ENCODE results near the gene SLC39A2. TPM values are rescaled to one million over a fixed set of nuclear protein-coding genes. Genes with fewer than 3 reads are reported as not detected.

Gene SLC39A2
- polyA plus RNA-seq, 1 donor: 0.06 TPM

DNA sequence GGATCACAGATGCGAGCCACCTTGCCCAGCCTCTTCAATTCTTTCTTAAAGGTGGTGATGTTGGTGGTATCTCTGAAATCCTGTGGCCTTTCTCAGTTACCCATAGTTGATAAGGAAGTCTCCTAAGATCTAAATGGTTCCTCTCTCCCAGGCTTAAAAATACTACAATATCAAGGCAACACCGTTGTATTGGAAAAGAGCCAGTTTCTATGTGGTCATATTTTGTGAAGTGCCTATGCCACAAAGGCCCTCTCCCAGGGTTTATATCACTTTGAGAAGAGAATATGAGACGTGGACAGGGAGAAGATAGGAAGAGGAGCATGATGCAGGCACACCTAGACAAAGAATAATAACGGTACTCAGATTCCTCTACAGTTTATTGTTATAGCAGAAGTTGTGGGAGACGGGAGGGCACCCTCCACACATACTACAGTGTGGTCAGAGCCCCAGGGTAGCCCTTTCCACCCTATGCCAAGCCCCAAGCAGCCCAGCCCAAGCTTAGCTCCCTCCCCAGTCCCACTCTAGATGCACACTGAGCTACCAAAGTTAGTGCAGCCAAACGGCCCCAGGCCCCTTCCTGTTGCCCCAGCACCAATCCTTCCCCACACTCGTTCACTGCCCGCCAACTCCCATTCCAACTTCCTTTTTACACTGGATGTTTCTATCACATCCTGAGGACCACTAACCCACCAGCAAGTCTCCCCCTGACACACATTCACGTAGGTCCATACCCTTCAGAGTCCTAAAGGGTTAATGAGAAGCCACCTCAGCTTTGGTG lies 17.5 kb downstream of the SLC39A2 start:
- no peaks in the 10 kb centered on the region for H3K9me3 ChIP-seq (ENCODE audit: control insufficient read depth, low read depth, low read length)
- DNase-seq: no peak
- H3K4me1 ChIP-seq (ENCODE audit: control insufficient read depth, insufficient read depth, low read length): peaks cover 3% of the 10 kb centered on the region
- H3K27me3 ChIP-seq (ENCODE audit: control insufficient read depth, insufficient read depth, low read length): no peaks in the 10 kb centered on the region
- H3K36me3 ChIP-seq (ENCODE audit: control insufficient read depth, insufficient read depth, low read length): peaks cover 46% of the 10 kb centered on the region
- no peak overlapping the region for H3K27ac ChIP-seq (ENCODE audit: low read length)
- no peak overlapping the region for H3K4me3 ChIP-seq (ENCODE audit: low read length)
- WGBS (ENCODE audit: insufficient coverage, low lambda C conversion rate): no CpG with 5 or more reads among the region's 9 CpGs

DNA sequence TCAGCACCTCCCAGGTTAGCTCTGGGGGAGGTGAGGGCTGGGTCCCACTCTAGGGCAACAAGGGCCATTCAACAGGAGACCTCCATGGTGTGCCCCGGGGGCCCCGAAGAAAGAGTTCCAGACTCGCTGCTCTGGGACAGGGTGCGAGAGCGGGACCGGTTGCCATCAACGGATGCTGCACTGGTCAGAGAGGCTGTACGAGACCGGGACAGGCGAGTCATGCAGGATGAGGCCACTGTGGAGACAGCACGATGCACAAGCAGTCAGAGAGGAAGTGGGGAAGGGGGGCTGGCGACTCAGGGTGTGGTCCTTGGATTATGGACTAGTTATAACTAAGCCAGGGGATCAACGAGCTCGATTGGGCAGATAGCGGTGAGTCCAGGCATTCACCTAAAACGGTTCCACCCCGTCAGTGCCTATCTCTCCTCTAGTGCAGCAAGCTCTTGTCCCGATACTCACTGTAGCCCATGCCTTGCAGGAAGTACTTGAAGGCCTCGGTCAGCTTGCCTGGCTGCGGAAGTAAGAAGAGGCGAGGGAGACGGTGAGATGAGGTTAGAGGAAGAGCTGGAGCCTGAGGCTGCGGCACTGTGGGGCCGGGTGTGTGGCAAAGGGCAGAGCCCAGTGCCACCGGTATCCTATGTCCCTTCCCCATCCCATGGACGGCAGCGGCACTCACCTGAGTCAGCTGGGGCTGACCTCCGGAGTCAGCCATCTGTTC lies 18.6 kb downstream of the SLC39A2 start:
- Histone ChIP-seq H3K36me3 (ENCODE audit: control insufficient read depth, insufficient read depth, low read length) (peaks cover 48% of the 10 kb centered on the region), H3K27me3 (ENCODE audit: control insufficient read depth, insufficient read depth, low read length) (no peaks in the 10 kb centered on the region), H3K9me3 (ENCODE audit: control insufficient read depth, low read depth, low read length) (no peaks in the 10 kb centered on the region), H3K27ac (ENCODE audit: low read length) (no peak overlapping the region), H3K4me1 (ENCODE audit: control insufficient read depth, insufficient read depth, low read length) (peaks cover 3% of the 10 kb centered on the region), H3K4me3 (ENCODE audit: low read length) (no peak overlapping the region)
- WGBS (ENCODE audit: insufficient coverage, low lambda C conversion rate): no CpG with 5 or more reads among the region's 28 CpGs
- DNase-seq: no peak

DNA sequence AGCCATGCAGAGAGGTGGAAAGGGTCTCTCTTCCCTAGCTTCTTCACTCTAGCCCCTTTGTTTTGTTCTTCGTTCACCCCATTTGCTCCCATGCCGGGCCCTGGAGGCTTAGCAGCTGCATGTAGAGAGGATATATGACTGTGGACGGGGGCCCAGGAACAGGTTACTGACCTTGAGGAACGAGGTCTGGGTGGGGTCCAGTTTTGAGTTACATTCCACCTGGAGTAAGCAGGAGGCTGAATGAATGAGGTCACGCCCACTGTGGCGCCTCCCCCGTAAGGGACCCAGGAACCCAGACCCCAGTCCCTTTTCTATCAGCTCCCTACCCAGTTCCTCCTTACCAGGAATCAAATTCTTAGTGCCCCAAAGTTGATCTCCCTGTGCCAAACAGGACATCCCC lies 19.2 kb downstream of the SLC39A2 start:
- H3K36me3 ChIP-seq (ENCODE audit: control insufficient read depth, insufficient read depth, low read length): peaks cover 48% of the 10 kb centered on the region

DNA sequence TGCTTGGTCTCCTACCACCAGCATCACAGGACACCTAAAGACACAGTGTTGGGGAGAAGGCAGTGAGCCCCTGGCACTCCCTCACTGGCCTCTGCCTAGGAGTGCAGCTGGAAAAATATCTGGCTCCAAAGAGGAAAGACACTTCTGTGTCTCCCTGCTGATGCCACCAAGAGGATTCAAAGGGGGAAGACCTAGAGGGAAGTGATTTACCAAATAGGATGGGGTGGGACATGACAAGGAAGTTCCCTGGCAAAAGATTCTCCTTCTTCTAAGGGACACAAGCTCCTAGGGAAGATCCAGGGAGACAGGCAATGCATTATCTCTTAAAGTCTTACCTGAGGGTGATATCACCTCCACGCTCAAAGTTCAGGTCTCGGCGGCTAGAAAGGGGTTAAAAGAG lies 19.7 kb downstream of the SLC39A2 start:
- Histone ChIP-seq H3K27me3 (ENCODE audit: control insufficient read depth, insufficient read depth, low read length) (no peaks in the 10 kb centered on the region), H3K9me3 (ENCODE audit: control insufficient read depth, low read depth, low read length) (no peaks in the 10 kb centered on the region), H3K27ac (ENCODE audit: low read length) (no peak overlapping the region), H3K4me3 (ENCODE audit: low read length) (no peak overlapping the region), H3K36me3 (ENCODE audit: control insufficient read depth, insufficient read depth, low read length) (peaks cover 48% of the 10 kb centered on the region), H3K4me1 (ENCODE audit: control insufficient read depth, insufficient read depth, low read length) (peaks cover 6% of the 10 kb centered on the region)
- no peak for DNase-seq
- WGBS (ENCODE audit: insufficient coverage, low lambda C conversion rate): no CpG with 5 or more reads among the region's 3 CpGs

More for the DNA sequence above, 19.2 kb downstream of the SLC39A2 start:
- Histone ChIP-seq H3K4me1 (ENCODE audit: control insufficient read depth, insufficient read depth, low read length) (peaks cover 3% of the 10 kb centered on the region), H3K27ac (ENCODE audit: low read length) (no peak overlapping the region), H3K4me3 (ENCODE audit: low read length) (no peak overlapping the region), H3K9me3 (ENCODE audit: control insufficient read depth, low read depth, low read length) (no peaks in the 10 kb centered on the region), H3K27me3 (ENCODE audit: control insufficient read depth, insufficient read depth, low read length) (no peaks in the 10 kb centered on the region)
- DNase-seq: no peak
- WGBS (ENCODE audit: insufficient coverage, low lambda C conversion rate): no CpG with 5 or more reads among the region's 7 CpGs

DNA sequence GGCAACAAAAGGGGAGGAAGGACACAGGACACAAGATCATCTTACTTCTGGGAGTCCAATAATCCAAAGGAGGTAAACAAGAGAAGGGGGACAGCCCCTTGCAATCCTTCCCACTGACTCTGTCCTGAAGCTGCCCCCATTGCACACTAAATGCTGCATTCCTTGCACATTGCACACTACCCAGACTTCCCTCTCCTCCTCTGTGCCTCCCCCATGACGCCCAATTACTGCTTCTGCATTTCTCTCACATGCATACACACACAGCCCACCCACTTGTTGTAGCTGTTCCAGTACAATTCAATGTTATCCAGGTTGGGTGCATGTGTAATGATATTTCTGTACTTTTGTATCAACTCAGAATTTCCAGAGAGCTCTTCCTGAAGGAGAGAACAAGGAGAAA lies 20.3 kb downstream of the SLC39A2 start:
- H3K27ac ChIP-seq (ENCODE audit: low read length): no peak overlapping the region
- no peak for DNase-seq
- H3K9me3 ChIP-seq (ENCODE audit: control insufficient read depth, low read depth, low read length): no peaks in the 10 kb centered on the region
- peaks cover 48% of the 10 kb centered on the region for H3K36me3 ChIP-seq (ENCODE audit: control insufficient read depth, insufficient read depth, low read length)
- H3K4me3 ChIP-seq (ENCODE audit: low read length): no peak overlapping the region
- no CpG with 5 or more reads among the region's 1 CpG for WGBS (ENCODE audit: insufficient coverage, low lambda C conversion rate)
- H3K4me1 ChIP-seq (ENCODE audit: control insufficient read depth, insufficient read depth, low read length): peaks cover 11% of the 10 kb centered on the region
- H3K27me3 ChIP-seq (ENCODE audit: control insufficient read depth, insufficient read depth, low read length): no peaks in the 10 kb centered on the region

DNA sequence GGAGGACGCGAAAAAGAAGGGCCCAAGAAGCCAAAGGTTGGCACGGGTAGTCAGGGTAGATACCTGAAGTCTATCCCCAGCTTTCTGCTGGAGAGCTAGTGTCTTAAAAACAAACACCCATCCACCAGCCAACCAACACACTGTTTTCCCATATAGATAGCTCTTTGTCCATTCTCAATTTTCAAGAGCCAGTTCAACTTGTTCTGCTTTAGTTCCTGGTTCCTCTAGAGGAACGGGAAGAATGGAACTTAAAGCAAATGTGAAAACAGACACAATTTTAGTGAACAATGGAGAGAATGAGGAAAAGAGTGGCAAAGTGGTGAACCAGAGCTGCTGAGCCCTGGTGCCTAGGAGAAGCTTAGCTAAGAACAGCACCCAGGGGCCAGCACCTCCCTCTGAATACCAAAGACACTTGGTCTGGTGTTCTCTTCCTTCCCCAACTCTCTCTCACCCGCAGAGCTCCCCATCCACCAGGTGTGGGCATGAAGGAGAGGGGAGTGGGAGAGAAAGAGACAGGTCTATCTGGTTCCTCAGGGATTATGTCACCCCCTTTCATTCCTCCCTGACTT lies 22.0 kb downstream of the SLC39A2 start:
- Histone ChIP-seq H3K36me3 (ENCODE audit: control insufficient read depth, insufficient read depth, low read length) (peaks cover 48% of the 10 kb centered on the region), H3K4me3 (ENCODE audit: low read length) (no peak overlapping the region), H3K4me1 (ENCODE audit: control insufficient read depth, insufficient read depth, low read length) (peaks cover 16% of the 10 kb centered on the region), H3K9me3 (ENCODE audit: control insufficient read depth, low read depth, low read length) (no peaks in the 10 kb centered on the region), H3K27me3 (ENCODE audit: control insufficient read depth, insufficient read depth, low read length) (no peaks in the 10 kb centered on the region), H3K27ac (ENCODE audit: low read length) (no peak overlapping the region)
- DNase-seq: no peak
- no CpG with 5 or more reads among the region's 5 CpGs for WGBS (ENCODE audit: insufficient coverage, low lambda C conversion rate)

DNA sequence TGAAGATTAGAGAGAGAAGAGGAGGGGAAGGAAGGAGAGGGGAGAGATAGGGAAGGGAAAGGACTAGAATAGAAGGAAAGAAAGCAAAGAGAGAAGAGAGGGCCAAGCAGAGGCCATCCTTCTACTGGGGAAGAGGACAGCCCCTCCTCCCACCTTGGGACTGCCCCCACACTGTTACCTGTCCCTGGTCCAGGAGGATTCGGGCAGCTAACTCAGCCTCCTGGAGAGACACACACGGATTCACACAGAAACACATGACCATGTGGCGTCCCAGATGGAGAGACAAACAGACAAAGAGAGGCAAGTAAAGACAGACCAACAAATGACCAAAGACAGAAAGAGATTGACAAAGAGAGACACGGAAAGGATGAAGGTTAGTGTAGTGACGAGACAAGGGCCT lies 23.6 kb downstream of the SLC39A2 start:
- Histone ChIP-seq H3K27ac (ENCODE audit: low read length) (no peak overlapping the region), H3K4me1 (ENCODE audit: control insufficient read depth, insufficient read depth, low read length) (peaks cover 16% of the 10 kb centered on the region), H3K36me3 (ENCODE audit: control insufficient read depth, insufficient read depth, low read length) (peaks cover 36% of the 10 kb centered on the region), H3K27me3 (ENCODE audit: control insufficient read depth, insufficient read depth, low read length) (no peaks in the 10 kb centered on the region), H3K9me3 (ENCODE audit: control insufficient read depth, low read depth, low read length) (no peaks in the 10 kb centered on the region), H3K4me3 (ENCODE audit: low read length) (no peak overlapping the region)
- WGBS (ENCODE audit: insufficient coverage, low lambda C conversion rate): 94% methylated on average over 3 of the region's 5 CpGs
- no peak for DNase-seq

DNA sequence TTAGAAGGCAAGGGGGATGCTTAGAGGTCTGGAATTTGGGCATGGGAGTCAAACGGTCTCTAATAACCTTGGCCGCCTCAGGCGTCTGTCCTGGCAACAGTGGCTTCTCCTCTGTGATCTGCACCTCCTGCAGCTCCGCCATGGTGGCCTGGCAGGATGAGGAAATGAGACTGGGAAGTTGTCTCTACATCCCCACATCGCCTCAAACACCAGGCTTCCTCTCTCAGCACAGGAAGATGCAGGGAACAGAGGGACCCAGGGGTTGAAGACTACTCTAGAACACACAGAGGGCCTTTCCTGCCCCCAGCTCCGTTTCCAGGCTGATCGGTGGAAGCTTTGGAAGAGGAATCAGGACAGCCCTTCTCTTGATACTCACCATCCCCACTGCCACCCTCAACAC lies 24.1 kb downstream of the SLC39A2 start:
- peaks cover 15% of the 10 kb centered on the region for H3K4me1 ChIP-seq (ENCODE audit: control insufficient read depth, insufficient read depth, low read length)

DNA sequence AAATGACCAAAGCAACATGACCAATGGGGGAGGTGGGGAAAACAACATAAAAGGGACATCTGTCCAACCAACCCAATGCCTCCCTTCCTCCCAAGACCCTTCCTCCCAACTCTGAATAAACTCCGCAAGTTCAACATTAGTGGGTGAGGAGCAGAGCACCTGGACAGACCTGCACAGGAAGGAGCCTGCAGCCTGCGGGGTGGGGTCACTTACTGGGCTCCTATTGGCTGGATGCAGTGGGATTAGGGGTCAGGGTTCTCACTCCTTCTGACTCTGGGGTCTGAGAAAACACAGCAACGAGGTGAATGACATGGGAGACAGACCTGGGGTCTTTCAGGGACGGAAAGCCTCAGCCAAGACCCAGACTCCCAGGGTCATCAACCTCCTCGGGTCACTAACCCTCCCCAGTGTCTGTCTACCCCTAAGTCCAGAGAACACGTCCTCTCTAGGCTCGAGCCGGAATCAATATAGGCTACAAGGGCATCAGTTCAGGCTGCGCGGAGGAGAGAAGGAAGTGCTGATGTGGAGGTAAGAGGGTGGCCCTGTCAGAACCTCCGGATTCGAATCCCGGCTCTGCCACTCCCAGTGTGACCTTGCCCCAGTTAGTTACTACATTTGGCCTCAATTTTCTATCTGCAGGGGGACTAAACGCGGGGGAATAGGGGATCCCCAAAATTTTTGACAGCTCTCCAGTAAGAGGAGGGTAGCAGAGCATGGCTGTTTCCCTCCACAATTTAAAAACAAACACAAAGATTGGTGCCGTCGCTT lies 24.9 kb downstream of the SLC39A2 start:
- Histone ChIP-seq H3K27ac (ENCODE audit: low read length) (peak overlapping the region; percentile 14), H3K9me3 (ENCODE audit: control insufficient read depth, low read depth, low read length) (no peaks in the 10 kb centered on the region), H3K4me1 (ENCODE audit: control insufficient read depth, insufficient read depth, low read length) (peaks cover 13% of the 10 kb centered on the region), H3K36me3 (ENCODE audit: control insufficient read depth, insufficient read depth, low read length) (peaks cover 24% of the 10 kb centered on the region), H3K27me3 (ENCODE audit: control insufficient read depth, insufficient read depth, low read length) (no peaks in the 10 kb centered on the region), H3K4me3 (ENCODE audit: low read length) (peak overlapping the region; percentile 79)
- WGBS (ENCODE audit: insufficient coverage, low lambda C conversion rate): no CpG with 5 or more reads among the region's 17 CpGs
- DNase-seq: peak in 1 of 2 donors; percentile 47

More for the DNA sequence above, 24.1 kb downstream of the SLC39A2 start:
- no peaks in the 10 kb centered on the region for H3K9me3 ChIP-seq (ENCODE audit: control insufficient read depth, low read depth, low read length)
- no peak for DNase-seq
- no peaks in the 10 kb centered on the region for H3K27me3 ChIP-seq (ENCODE audit: control insufficient read depth, insufficient read depth, low read length)
- H3K27ac ChIP-seq (ENCODE audit: low read length): no peak overlapping the region
- H3K4me3 ChIP-seq (ENCODE audit: low read length): no peak overlapping the region
- peaks cover 31% of the 10 kb centered on the region for H3K36me3 ChIP-seq (ENCODE audit: control insufficient read depth, insufficient read depth, low read length)
- no CpG with 5 or more reads among the region's 7 CpGs for WGBS (ENCODE audit: insufficient coverage, low lambda C conversion rate)

Measured in large intestine (tissue), 3 donors.